NCI-H345 treated with DMSO at 0.1 percent for 48 hours (cell line): ENCODE data around the gene NCKAP1.
"Not testable (repeated sequence)": the region's sequence is repeated elsewhere in the genome, so short reads cannot be mapped to it uniquely, and the experiment has no call there.

ENCODE experiments used
- DNase-seq: peaks from one replicate; lab custom pipeline; 2025; ENCODE audit not compliant: unreplicated experiment; lab: John Stamatoyannopoulos, UW

NCKAP1 gene

DNA sequence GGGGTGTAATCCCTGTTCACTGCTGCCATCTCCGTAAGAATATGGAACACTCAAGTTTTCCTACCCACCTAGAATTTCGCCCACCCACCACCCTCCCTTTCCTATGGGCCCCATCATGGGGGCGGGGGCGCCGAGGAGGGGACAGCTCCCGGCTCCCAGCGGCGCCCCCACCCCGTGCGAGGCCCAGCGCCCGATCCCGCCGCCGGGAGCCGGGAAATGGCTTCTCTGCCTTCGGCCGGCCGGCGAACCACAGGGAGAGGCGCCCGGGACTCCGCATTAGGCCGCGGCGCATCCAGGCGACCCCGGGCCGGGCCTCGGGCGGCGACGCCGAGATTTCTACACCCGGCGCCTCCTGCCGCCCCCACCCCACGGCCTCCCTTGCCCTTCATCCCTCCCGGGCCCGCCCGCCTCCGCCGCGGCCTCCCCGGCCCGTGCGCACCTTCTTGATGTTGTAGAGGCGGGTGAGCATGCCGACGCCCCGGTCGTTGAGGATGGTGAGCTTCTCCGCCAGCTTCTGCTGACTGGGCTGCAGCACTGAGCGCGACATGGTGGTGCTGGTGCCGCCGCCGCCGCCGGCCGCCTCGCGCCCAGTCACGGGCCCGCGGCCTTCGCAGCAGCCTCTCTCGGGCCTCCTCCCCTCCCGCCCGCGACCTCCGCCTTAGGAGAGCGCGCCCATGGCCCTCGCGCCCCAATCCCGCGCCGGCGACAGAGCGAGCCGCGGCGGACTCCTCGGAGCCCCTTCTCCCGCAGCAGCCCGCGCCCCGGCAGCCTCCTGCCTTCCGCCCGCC, 510 bp downstream of the NCKAP1 start:
- no peak for DNase-seq

DNA sequence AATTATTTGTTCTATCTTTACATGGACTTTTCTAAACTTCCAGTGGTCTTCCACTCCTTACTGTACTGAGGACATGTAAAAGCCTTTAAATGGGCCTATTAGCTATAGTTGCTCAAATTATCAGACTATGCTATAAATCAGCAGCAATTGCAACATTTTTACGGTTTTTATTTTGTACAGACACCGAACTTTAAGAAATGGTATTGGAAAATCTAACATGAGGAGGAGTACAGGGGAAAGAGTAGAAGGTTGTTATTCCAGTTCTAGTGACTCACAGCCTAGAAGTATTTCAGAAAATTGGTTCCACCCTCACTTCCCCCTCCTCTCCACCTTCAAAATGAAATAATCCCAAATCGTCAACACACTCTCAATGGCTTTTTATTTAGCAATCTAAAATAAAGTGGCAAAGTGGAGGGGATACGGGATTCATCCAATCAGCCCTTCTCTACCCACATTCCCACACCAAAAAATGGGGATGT, 1.1 kb downstream of the NCKAP1 start:
- DNase-seq = no peak

DNA sequence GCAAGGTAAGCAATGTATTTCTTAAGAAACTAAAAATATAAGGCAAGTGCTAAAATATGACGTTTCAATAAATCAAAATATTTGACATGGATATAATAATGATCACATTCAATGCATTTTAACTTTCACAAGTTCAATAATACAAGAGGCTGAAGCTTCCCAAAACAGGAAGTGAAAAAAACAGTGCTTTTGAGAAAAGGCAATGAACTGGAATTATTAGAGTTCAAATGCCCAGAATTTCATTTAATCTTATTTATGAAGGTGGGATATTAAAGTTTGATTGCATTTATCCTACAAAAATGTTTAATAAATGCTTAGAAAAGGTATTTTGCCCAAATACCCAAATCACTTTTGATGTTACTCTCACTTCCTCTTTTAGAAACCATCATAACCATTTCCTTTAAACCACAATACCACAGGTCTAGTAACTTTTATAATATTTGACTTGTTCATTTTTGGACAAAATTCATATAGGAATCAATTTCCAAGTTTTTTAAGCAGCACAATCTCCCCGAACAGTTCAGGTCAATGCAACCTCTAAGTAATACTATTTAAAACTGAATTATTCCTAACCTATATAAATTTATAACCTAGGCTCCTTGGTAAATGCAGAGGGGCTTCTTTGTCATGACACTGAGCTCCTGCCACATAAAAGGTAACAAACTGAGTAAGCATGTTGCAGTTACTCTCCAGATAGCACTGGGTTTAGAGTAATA, 2.1 kb downstream of the NCKAP1 start:
- DNase-seq = no peak

- no peak for DNase-seq
Measured at GRCh38 chr2:183035298-183035953, 2.8 kb downstream of the NCKAP1 start.

- no peak for DNase-seq
Measured at GRCh38 chr2:183034806-183035205, 3.5 kb downstream of the NCKAP1 start.

- no peak for DNase-seq
Measured at GRCh38 chr2:183033951-183034350, 4.3 kb downstream of the NCKAP1 start.

DNA sequence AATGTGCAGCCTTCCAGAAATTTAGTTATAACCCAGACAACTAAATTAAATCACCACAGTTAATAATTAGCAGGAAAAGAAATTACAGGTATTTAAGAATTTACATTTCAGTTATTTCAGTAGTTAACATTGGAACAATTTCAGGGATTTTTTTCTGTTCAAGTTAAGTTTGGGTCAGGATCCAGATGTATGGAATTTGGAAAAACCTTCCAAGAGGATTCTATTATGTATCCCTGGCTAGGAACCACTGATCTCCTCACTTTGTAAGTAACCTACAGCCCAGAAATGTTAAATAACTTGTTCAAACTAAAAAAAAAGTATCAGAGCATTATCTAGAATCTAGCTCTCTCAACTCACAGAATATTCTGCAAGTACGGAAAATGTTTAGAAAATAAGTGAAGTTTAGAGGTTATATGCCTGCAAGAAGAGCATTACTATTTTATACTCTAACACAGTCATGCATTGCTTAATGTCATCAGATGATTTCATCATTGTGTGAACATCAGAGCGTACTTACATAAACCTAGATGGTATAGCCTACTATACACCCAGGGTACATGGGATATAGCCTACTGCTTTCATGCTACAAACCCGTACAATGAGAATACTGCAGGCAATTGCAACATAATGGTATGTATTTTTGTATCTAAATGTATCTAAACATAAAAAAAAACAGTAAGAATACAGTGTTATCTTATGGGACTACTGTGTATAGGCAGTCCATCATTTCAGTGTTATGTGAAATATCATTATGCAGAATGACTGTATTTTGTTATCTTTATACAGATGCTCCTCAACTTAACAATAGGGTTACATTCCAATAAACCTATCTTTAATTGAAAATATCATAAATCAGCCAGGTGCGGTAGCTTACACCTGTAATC, 6.1 kb downstream of the NCKAP1 start:
- DNase-seq = no peak

DNA sequence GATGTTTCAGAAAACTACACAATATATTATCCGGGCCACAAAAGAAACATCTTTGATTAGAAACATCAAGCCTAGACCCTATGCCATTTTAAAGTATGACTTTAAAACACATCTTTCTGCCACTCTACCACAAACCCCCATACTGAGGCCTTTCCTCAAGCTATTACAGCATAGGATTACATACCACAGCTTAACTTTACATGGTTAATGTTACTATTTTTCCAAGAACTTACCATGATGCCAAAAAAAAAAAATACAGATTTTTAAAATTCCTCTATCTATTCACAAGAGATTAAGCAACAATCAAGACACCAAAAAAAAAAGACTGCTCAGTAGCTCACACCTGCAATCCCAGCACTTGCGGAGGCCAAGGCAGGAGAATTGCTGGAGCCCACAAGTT, 9.0 kb downstream of the NCKAP1 start:
- DNase-seq = no peak

- no peak for DNase-seq
Measured at GRCh38 chr2:183028108-183028507, 10.1 kb downstream of the NCKAP1 start.

DNA sequence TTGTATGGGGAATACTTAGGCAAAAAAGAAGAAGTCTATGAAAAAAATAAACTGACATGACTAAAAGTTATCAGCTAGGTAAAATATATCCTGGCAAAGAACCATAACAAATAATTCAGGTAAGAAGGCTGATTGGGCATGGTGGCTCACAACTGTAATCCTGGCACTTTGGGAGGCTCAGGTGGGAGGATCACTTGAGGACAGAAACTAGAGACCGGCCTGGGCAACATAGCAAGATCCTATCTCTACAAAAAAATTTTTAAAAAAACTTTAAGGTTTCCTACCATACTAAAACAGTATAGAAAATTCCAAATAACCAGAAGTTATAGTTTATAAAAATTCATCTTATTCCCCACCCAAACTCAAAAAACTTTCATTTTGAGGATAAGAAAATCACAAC, 10.8 kb downstream of the NCKAP1 start:
- no peak for DNase-seq

DNA sequence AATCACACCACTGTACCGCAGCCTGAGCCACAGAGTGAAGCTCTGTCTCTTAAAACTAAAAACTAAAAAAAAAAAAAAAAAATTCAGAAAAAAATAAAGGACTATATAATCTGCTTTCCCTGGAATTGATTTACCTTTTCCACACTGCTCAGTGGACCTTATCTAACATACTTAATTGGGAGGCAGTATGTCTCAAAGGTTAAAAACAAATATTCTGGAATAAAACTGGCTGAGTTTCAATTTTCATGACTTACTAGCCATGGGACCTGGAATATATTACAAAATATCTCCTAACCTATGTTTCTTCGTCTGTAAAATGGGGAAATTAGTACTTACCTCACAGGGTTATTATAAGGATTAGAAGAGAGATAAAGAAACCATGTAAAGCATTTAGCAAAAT, 11.8 kb downstream of the NCKAP1 start:
- no peak for DNase-seq

DNA sequence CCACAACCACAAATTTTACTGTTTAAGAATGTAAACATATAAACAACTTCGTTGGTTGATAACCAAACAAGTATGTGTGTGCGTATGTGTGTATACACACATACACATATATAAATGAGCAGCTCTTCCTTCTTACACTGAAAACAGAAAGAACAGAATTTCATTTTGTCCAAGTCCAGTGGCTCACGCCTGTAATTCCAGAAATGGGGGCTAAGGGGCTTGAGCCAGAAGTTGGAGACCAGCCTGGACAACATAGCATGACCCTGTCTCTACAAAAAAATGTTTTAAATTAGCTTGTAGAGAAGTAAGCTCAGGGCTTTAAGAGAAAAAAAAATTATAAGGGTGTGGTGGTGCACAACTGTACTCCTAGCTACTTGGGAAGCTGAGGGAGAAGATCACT, 12.3 kb downstream of the NCKAP1 start:
- no peak for DNase-seq

DNA sequence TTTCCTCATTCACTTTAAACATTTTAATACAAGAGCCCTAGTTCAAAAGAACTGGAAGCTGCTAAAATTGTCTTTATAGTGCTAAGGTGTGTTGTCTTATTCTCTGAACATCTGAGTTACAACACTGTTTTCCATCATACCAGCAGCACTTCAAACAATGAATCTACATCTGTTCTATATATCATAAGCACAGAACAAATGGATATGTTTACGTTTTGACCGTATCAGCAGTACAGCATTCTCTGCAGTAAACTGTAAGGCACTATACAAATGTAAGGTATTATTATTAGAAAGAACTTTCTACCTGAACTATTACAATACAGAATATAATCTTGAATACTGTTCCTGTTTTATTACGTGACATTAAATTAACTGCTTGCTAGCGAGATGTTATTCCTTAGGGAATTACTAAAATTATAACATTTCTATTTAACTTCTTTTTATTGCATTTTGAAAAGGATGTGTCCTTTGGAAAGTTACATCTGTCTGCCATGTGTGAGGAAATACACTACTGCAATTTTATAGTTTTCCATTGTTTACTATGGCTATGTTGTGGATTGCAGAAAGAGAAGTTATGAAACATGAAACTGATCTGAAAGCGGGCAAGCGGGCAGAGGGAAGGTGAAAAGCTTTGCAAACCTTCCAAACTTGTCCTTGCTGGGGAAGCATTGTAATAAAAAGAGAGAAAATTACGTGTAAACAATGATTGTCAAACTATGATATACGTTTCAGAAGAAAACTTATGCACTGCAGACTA, 13.7 kb downstream of the NCKAP1 start:
- DNase-seq = no peak

GRCh38 chr2:183022711-183023110, 15.5 kb downstream of the NCKAP1 start:
- no peak for DNase-seq

- no peak for DNase-seq
Measured at GRCh38 chr2:183021613-183022012, 16.6 kb downstream of the NCKAP1 start.

DNA sequence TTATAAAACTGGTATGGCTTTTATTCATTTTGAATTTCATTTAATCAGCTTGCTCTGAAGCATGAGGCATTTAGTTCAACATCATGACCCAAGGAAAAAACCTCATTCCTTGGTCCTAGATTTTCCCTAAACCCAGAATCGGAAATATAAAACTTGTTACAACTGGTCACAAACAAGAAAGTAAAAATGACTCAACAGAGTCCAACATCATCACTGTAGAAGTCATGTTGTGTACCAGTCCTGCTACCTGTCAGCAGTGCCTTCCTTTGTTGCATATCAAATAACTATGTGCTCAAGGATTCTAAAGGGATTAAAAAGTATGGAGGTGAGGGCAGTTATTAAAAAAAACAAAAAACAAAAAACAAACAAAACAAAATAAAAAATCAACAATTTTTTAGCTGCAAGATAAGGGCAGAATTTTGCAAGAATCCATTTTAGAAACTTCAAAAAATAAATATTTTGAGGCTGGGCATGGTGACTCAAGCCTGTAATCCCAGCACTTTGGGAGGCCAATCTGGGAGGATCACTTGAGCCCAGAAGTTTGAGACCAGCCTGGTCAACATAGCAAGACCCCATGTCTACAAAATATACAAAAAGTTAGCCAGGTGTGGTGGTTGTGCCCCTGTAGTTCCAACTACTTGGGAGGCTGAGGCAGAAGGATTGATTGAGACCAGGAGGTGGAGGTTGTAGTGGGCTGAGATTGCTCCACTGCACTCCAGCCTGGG, 18.4 kb downstream of the NCKAP1 start:
- DNase-seq = no peak

GRCh38 chr2:183017845-183018244, 20.4 kb downstream of the NCKAP1 start:
- DNase-seq = not testable (repeated sequence)

DNA sequence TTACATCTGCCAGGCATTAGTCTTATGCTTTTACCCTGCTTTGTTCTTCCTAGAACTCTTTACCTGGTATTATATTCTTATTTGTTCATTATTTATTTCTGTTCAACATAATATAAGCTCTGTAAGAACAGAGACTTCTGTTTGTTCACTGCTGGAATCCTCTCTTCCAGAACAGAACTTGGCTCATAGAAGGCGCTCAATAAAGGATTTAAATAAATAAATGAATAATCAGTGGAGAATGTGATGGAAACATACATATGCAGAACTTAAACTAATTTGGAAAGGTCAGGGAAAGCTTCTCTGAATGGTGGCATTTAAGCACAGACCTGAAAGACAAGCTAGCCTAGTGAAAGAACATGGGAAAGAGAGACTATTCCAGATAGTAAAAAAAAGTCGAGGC, 24.3 kb downstream of the NCKAP1 start:
- no peak for DNase-seq

- DNase-seq = no peak
Measured at GRCh38 chr2:183011743-183012142, 26.5 kb downstream of the NCKAP1 start.

DNA sequence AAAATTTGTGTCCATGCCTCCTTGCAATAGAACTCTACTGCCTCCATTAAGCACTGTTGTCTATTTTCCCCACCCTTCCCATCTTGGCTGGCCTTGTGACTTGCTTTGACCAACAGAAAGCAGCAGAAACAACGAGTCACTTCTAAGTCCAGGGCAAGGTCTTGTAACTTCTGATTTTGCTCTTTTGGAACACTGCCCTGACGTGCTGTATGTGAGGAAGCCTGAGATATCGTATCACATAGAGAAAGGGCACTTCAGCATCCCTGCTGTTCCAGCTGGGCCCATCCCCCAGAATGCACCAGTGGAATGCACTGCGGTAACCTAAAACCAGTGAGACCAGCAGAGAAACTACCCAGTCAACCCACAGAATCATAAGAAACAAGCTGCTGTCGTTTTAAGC, 28.1 kb downstream of the NCKAP1 start:
- DNase-seq = no peak
